Erythroblast (primary cell): Measurements from ENCODE around the gene ZNF33B.
A peak's percentile ranks its signal among the peaks of the same experiment; 100 is the strongest.
"Not testable (repeated sequence)": the region's sequence is repeated elsewhere in the genome, so short reads cannot be mapped to it uniquely, and the experiment has no call there.

Experiments
- DNase-seq, 2 experiments: peaks; one replicate each; lab custom pipeline; 2025; lab: John Stamatoyannopoulos, UW
- GATA1 ChIP-seq: IDR thresholded peaks from 2 replicates; pipeline ENCODE4 v1.6.1; 2011; ENCODE audit warnings: low read depth, mild to moderate bottlenecking, control low read depth, low read length, moderate library complexity
- POLR2A ChIP-seq: IDR thresholded peaks from 2 replicates; pipeline ENCODE4 v1.6.1; 2011; ENCODE audit warnings: mild to moderate bottlenecking, low read length

ZNF33B gene

GRCh38 chr10:42578019-42578418 lies 60.4 kb downstream of the ZNF33B start:
- DNase-seq, result no peak
- TF ChIP-seq GATA1, result no peak
- TF ChIP-seq POLR2A, result no peak

DNA sequence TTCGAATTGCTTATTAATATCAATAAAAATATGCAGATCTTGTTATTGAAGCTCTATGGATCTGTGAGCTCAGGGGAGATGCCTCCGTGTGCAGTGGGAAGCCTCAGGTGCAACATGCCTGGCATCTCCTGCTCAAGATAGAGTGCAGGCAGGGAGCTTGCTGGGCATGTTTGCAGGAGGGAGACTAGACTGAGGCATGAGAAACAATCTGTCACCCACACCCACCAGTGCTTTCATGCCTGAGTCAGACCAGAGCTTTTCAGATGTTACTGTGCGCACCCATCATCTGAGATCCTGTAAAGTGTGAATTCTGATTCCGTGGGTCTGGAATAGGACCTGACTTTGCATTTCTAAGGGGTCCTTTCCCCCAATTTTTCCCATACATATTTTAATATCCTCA lies 62.0 kb downstream of the ZNF33B start:
- TF ChIP-seq GATA1 (no peak), POLR2A (no peak)
- DNase-seq, result no peak

DNA sequence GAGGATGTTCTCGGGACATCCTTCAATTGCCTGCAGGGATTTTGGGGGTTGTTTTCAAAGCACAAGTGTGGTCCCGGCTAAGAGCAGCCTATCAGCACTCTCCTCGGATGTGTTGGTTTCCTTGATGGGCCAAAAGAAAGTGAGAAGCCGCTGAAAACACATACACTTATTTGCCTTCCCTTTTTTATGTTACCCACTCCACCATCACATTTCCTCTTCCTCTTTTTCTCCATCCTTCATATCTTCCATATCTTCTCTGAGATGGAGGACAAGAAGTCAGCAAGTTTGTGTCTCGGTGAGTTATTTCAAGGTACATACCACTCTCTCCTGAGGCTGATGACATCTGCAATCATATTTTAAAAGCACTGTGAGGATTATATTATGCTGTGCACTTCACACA lies 64.0 kb downstream of the ZNF33B start:
- no peak for DNase-seq
- TF ChIP-seq GATA1, result no peak
- no peak for TF ChIP-seq POLR2A

- DNase-seq, result no peak
- TF ChIP-seq GATA1, result no peak
- TF ChIP-seq POLR2A, result no peak
These were observed 81.4 kb downstream of the ZNF33B start for GRCh38 chr10:42556931-42557330.

- DNase-seq, result not testable (repeated sequence)
These were observed 84.8 kb downstream of the ZNF33B start for GRCh38 chr10:42553576-42553975.

DNA sequence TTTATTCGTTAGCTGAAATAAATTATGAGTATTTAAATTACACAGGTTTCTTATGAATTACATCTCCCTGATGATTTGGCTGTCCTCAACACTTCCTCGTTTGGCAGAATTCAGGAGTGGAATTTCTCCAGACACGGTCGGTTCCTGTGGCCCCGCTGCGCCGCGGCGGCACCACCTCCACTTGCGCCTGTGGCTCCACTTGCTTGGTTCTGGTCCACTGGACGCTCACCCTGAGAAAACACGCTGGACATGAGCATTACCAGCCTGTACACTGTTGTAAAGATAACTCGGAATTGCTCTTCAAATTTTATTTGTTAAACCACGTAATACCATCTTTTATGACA lies 85.3 kb downstream of the ZNF33B start:
- no peak for DNase-seq
- TF ChIP-seq POLR2A (no peak), GATA1 (no peak)

DNA sequence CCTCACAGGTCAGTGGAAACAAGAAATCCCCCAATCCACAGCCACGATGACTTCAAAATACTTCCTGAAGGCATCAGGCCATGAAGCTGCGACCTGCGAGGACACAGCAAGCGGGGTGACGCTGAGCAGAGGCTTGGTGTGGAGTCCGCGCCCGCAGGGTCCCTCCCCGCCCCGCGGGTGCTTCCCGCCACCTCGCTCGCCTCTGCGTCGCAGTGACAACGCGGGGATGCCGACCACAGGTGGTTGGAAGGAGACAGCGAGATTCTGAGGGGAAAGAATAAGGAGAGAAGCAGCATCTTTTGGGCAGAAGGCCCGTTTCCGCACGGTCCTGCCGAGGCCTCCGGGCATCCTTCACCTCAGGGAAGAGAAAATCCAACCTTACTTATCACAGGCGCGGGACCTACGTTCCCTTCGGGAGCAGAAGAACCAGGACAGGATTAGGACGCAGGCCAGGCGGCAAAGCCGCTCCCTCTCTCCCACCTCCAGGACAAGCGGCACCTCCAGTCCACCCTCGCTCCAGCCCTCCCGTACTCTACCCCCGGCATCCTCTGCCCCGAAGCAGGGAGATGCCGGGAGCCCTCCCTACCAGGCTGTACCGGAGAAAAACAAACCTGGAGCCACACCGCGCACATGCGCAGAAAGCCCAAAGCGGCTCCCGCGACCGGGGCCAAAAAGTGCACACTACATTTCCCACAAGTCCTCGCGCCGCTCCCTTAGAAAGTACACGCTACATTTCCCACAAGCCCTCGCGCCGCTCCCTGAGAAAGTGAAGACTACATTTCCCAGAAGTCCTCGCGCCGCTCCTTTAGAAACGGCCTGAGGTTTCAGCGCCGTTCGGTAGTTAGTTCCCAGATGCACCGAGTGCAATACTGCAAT lies 85.9 kb downstream of the ZNF33B start:
- DNase-seq, result peak; percentile 97
- TF ChIP-seq POLR2A, result peak; percentile 74
- TF ChIP-seq GATA1, result no peak

- peak; percentile 27 to 35 for DNase-seq
These were observed 86.7 kb downstream of the ZNF33B start for GRCh38 chr10:42551582-42552187.

DNA sequence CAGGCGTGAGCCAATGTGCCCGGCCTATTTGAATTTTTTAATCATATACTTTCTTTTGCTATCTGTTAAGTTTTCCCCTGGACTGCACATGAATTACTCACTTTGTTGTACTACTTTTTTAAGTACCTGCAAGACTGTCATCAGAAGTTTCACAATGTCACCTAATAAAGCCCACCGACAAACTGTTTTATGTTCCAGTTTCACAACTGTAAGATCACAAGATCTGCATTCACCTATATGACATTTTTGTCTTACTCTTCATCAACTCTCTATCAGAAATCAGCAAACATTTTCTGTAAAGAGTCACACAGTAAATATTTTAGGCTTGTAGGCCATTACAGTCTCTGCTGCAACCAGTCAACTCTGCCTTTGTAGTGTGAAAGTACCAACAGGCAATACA lies 88.5 kb downstream of the ZNF33B start:
- DNase-seq, result no peak
- TF ChIP-seq GATA1 (no peak), POLR2A (no peak)

More at GRCh38 chr10:42551582-42552187, 86.7 kb downstream of the ZNF33B start:
- no peak for TF ChIP-seq POLR2A

DNA sequence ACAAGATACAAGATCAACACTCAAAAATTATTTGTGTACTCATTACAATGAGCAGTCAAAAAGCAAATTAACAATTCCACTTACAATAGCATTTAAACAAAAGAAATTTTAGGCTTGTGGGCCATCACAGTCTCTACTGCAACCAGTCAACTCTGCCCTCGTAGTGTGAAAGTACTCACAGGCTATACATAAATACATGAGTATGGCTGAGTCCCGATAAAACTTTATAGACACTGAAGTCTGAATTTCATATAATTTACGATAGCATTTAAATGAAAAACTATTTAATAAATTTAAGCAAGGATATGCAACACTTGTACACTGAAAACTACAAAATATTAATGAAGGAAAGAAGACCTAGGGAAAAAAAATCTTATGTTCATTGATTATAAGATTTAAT lies 90.1 kb downstream of the ZNF33B start:
- TF ChIP-seq GATA1 (no peak), POLR2A (no peak)
- DNase-seq, result no peak

- DNase-seq, result peak in 1 of 2 experiments; percentile 2
- TF ChIP-seq POLR2A (no peak), GATA1 (no peak)
These were observed 93.4 kb downstream of the ZNF33B start for GRCh38 chr10:42544945-42545344.

GRCh38 chr10:42543840-42544372 lies 94.5 kb downstream of the ZNF33B start:
- DNase-seq, result no peak
- no peak for TF ChIP-seq POLR2A
- no peak for TF ChIP-seq GATA1
